Activated T-helper 2 cell treated with anti-CD3 and anti-CD28 coated beads, Interferon-gamma antibody, Interleukin-2, Interleukin-4, amounts not matched to agents 10 μg/mL and 5 μg/mL and 100 μg/mL, durations not matched to agents 14 hours and 24 hours and 36 hours (primary cell): ENCODE data around the gene WDR5. TPM values are rescaled to one million over a fixed set of nuclear protein-coding genes. Genes with fewer than 3 reads are reported as not detected.

Experiments used
- DNase-seq: peaks from one replicate; pipeline ENCODE4 v3.0.0; 2021; ENCODE audit warnings: low spot score
- H3K27ac Mint-ChIP-seq: one replicate; pipeline ENCODE4 v1.8.0; 2021; ENCODE audit warnings: mixed read lengths
- H3K27me3 Mint-ChIP-seq: one replicate; pipeline ENCODE4 v1.8.0; 2021; ENCODE audit warnings: low read depth, mixed read lengths
- H3K36me3 Mint-ChIP-seq: one replicate; pipeline ENCODE4 v1.8.0; 2021; ENCODE audit warnings: low read depth, mixed read lengths
- H3K4me1 Mint-ChIP-seq: one replicate; pipeline ENCODE4 v1.8.0; 2021; ENCODE audit warnings: low read depth, mixed read lengths
- H3K4me3 Mint-ChIP-seq: one replicate; pipeline ENCODE4 v1.8.0; 2021; ENCODE audit warnings: low read depth, mild to moderate bottlenecking, moderate library complexity, mixed read lengths
- H3K9me3 Mint-ChIP-seq: one replicate; pipeline ENCODE4 v1.8.0; 2021; ENCODE audit warnings: mixed read lengths
- intact Hi-C: fragments of 100-400 bp; cut with micrococcal nuclease; formaldehyde crosslinking; loops from one replicate; pipeline ENCODE4 v1.15.1; 2023
- total RNA-seq: library from RNA; stranded (reverse); gene quantifications from 2 replicates; pipeline ENCODE4 v1.2.3, GENCODE V29; 2022

The WDR5 gene
- total RNA-seq, 1 donor from 2014 or later: 58.9 TPM

GRCh38 chr9:134182554-134183085, 46.7 kb downstream of the WDR5 start:
- H3K36me3 Mint-ChIP-seq: no peaks in the 10 kb centered on the region
- H3K27me3 Mint-ChIP-seq: no peaks in the 10 kb centered on the region
- no peak overlapping the region for H3K4me3 Mint-ChIP-seq
- intact Hi-C loops: no loop called here
- H3K4me1 Mint-ChIP-seq: peaks cover 13% of the 10 kb centered on the region
- no peak for DNase-seq
- H3K27ac Mint-ChIP-seq: no peak overlapping the region
- peaks cover 8% of the 10 kb centered on the region for H3K9me3 Mint-ChIP-seq

GRCh38 chr9:134185536-134186011, 49.7 kb downstream of the WDR5 start:
- H3K4me3 Mint-ChIP-seq: no peak overlapping the region
- no peaks in the 10 kb centered on the region for H3K36me3 Mint-ChIP-seq
- H3K4me1 Mint-ChIP-seq: peaks cover 13% of the 10 kb centered on the region
- H3K27ac Mint-ChIP-seq: no peak overlapping the region
- no peak for DNase-seq
- peaks cover 8% of the 10 kb centered on the region for H3K9me3 Mint-ChIP-seq
- H3K27me3 Mint-ChIP-seq: peaks cover 5% of the 10 kb centered on the region
- intact Hi-C loops: no loop called here

DNA sequence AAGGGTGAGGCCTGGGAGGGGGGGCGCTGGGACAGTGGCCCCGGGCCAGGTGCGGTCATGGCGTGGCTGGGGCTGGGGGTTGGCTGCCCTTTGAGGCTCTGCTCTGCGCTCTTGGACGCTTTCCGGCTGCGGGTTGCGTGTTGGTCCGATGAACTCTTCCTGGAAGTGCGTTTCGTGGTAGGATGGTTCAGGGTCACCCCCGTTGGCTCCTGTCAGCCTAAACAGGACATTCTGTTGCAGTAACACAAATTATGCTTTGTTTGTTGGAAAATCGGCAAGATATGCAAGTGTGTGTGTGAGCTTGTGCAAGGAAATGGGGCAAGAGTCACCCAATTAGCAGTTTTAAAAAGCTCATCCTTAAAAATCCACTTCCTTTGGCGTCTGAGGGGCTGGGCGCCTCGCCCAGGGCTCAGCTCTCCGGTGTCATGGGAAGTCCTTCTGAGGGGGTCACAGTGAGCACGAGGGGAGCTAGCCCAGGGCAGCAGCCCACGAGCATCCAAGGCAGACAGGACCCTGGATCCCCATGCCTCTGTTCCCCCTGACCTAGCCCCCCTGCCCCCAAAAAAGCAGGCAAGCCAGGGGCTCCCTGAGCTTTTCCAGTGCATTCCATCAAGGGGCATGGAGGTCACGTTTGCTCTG, 50.7 kb downstream of the WDR5 start:
- DNase-seq: no peak
- peaks cover 8% of the 10 kb centered on the region for H3K9me3 Mint-ChIP-seq

DNA sequence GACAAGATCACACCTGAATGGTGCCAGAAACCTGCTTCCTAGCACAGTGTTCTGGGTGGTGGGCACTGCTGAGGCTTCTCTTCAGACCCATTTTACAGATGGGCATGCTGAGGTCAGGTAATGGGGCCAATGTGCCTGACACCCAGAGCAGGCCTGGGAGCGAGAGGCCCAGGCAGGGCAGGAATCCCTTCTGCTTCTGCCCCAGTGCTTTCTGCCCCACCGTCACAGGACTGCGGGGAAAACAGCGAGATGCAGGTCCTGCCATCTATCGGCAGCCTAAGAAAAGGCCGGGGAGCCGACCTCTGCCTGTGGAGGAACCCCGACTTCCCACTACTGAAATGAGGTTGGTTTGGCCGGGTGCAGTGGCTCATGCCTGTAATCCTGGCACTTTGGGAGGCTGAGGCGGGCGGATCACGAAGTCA, 51.2 kb downstream of the WDR5 start:
- no peak for DNase-seq
- H3K27ac Mint-ChIP-seq: no peak overlapping the region
- no peaks in the 10 kb centered on the region for H3K36me3 Mint-ChIP-seq
- H3K4me3 Mint-ChIP-seq: no peak overlapping the region
- H3K9me3 Mint-ChIP-seq: peaks cover 8% of the 10 kb centered on the region
- H3K27me3 Mint-ChIP-seq: peaks cover 5% of the 10 kb centered on the region
- intact Hi-C loops: no loop called here
- peaks cover 9% of the 10 kb centered on the region for H3K4me1 Mint-ChIP-seq

More for the DNA sequence above, 50.7 kb downstream of the WDR5 start:
- Mint-ChIP-seq H3K4me3 (no peak overlapping the region), H3K27ac (peak overlapping the region; percentile 24), H3K27me3 (peaks cover 5% of the 10 kb centered on the region), H3K4me1 (peaks cover 13% of the 10 kb centered on the region), H3K36me3 (no peaks in the 10 kb centered on the region)
- intact Hi-C loops: no loop called here

DNA sequence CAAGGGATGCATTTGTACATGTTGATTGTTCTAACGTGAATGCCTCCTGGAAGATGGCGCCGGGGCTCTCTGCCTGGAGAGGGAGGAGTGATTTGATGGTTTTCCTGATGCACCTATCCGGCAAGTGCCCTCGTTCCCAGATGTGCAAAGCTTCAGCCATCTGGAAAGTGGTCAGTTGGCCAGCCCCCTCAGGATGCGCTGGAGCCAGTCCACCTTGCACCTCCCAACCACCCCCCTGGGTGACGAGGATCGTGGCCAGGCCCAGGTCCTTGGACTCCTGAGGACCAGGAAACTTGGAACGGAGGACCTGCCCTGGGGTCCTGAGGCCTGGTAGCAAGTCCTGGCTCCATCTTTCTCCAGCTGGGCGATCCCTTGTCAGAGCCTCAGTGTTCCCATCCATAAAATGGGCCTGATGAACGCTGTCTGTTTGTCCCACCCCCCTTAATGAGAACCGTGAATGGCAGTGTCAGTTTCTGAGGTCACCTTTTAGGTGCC, 52.1 kb downstream of the WDR5 start:
- peaks cover under 1% of the 10 kb centered on the region for H3K9me3 Mint-ChIP-seq
- no peak overlapping the region for H3K27ac Mint-ChIP-seq
- H3K27me3 Mint-ChIP-seq: peaks cover 5% of the 10 kb centered on the region
- H3K4me3 Mint-ChIP-seq: no peak overlapping the region
- H3K36me3 Mint-ChIP-seq: no peaks in the 10 kb centered on the region
- no peak for DNase-seq
- H3K4me1 Mint-ChIP-seq: peaks cover 2% of the 10 kb centered on the region
- intact Hi-C loops: no loop called here

DNA sequence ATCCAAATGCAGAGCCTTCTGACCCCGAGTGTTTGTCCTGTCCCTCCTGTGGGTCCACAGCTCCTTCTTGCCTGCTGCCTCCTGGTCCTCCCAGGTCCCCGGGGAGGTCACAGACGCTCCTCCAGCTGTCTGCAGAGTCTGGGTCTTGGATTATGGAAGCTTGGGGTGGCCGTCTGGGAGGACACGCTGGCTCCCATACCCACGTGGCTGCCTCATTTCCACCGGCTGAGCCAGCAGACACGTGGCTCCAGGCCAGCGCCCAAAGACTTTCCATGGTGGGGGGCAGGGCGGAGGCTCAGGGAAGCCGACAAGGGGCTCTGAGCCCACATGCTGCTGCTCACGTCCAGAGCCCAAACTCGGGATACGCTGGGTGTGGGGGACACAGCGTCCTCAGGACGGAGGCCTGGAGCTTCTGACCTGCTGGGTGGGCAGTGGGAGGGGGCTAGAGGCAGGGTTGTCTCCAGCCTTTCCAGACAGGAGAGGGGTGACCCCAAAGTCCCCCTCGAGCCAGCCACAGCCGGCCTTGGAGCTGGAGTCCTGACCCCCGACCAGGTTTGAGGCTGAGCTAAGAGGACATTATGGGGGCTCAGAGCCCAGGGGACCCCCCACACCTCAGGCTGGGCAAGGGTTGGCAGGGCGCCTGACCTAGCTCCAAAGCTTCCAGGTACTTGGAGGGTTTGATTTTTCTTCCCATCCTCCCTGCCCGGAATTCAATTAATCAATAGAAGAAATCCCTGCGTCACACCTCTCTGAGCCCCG, 52.7 kb downstream of the WDR5 start:
- intact Hi-C loops: no loop called here
- H3K36me3 Mint-ChIP-seq: no peaks in the 10 kb centered on the region
- H3K4me1 Mint-ChIP-seq: peaks cover 2% of the 10 kb centered on the region
- peaks cover 5% of the 10 kb centered on the region for H3K27me3 Mint-ChIP-seq
- DNase-seq: no peak
- no peak overlapping the region for H3K27ac Mint-ChIP-seq
- no peak overlapping the region for H3K4me3 Mint-ChIP-seq
- H3K9me3 Mint-ChIP-seq: no peaks in the 10 kb centered on the region

DNA sequence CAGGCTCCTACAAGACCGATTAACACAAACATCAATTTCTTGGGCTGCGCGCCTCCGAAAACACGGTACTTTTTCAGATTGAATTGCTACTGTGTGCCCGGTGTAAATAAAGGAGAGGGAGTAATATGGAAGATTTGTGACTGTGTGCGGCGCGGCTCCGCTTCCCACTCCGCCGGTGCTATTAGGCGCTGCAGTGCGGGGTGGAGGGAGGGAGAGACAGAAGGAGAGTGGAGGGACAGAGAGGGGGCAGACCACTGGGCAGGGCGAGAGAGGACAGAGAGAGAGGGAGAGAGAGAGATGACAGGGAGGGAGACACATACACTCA, 53.2 kb downstream of the WDR5 start:
- H3K4me3 Mint-ChIP-seq: no peak overlapping the region
- peaks cover 2% of the 10 kb centered on the region for H3K4me1 Mint-ChIP-seq
- H3K27ac Mint-ChIP-seq: no peak overlapping the region
- no peaks in the 10 kb centered on the region for H3K9me3 Mint-ChIP-seq
- H3K27me3 Mint-ChIP-seq: peaks cover 5% of the 10 kb centered on the region
- no peaks in the 10 kb centered on the region for H3K36me3 Mint-ChIP-seq
- intact Hi-C loops: no loop called here
- DNase-seq: no peak

DNA sequence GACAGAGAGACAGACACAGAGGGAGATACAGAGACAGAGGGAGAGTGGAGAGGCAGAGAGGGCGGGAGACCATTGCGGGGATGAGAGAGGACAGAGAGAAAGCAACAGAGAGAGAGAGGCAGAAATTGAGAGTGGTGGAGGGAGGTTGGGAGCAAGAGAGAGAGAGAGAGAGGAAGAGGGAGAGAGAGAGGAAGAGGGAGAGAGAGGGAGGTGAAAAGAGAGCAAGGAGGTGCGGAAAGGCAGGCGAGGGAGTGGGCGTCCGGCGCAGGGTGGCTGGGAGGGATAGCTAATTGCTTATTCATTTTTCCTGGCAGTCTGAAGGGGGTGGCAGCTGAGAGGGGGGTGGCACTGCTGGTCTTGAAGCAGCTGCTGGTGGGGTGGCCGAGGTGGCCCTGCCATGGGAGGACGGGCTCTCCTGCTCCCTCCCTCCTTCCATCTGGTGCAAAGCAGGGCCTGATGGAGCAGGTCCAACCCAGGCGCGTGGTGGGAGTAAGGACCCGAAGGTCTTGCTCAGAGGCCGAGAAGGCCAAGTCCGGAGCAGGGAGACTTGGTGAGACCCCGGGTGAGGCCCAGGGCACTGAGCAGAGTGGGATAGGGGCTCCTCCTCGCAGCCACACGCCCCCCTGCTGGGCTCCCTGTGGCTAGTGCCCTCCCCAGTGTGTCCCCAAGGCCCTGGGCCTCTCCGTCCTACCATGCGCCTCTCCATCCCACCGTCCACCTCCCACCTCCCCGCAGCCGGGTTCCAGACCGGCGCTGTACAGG, 53.8 kb downstream of the WDR5 start:
- Mint-ChIP-seq H3K4me3 (no peak overlapping the region), H3K36me3 (no peaks in the 10 kb centered on the region), H3K9me3 (no peaks in the 10 kb centered on the region), H3K27ac (no peak overlapping the region), H3K4me1 (peaks cover 2% of the 10 kb centered on the region), H3K27me3 (peaks cover 5% of the 10 kb centered on the region)
- DNase-seq: no peak
- intact Hi-C loops: no loop called here

GRCh38 chr9:134190232-134191121, 54.6 kb downstream of the WDR5 start:
- Mint-ChIP-seq H3K27ac (no peak overlapping the region), H3K4me3 (no peak overlapping the region)

DNA sequence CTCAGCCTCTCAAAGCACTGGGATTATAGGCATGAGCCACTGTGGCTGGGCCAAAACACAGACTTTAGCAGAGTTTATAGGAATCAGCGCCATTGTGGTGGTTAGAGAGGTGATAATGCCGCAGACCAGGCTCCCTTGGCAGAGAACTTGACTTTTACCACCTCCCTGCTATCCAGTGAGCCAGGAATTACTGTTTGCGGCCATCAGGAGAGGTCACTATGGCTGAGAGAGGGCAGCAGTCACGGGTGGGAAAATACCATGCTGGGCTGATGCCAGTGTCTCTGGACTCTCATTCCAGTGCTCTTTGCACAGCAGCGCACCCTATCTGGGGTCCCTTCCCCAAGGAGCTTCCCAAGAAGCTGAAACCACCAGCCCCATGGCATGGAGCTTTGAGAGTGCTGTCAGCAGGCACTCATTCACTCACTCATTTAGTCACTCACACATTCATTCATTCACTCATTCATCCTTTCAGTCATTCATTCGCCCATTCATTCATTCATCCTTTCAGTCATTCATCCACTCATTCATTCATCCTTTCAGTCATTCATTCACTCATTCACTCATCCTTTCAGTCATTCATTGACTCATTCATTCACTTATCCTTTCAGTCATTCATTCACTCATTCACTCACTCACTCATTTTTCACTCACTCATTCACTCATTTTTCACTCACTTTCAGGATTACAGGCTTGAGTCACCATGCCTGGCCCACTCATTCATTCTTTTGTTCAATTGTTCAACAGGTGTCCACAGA, 55.8 kb downstream of the WDR5 start:
- H3K36me3 Mint-ChIP-seq: no peaks in the 10 kb centered on the region
- H3K4me3 Mint-ChIP-seq: no peak overlapping the region
- peaks cover 5% of the 10 kb centered on the region for H3K27me3 Mint-ChIP-seq
- H3K9me3 Mint-ChIP-seq: no peaks in the 10 kb centered on the region
- intact Hi-C loops: no loop called here
- peaks cover 5% of the 10 kb centered on the region for H3K4me1 Mint-ChIP-seq
- H3K27ac Mint-ChIP-seq: no peak overlapping the region
- no peak for DNase-seq

More at GRCh38 chr9:134190232-134191121, 54.6 kb downstream of the WDR5 start:
- intact Hi-C loops: no loop called here
- H3K36me3 Mint-ChIP-seq: no peaks in the 10 kb centered on the region
- H3K4me1 Mint-ChIP-seq: peaks cover 3% of the 10 kb centered on the region
- no peaks in the 10 kb centered on the region for H3K9me3 Mint-ChIP-seq
- H3K27me3 Mint-ChIP-seq: peaks cover 5% of the 10 kb centered on the region
- DNase-seq: no peak

GRCh38 chr9:134192311-134192950, 56.5 kb downstream of the WDR5 start:
- no peak for DNase-seq
- H3K36me3 Mint-ChIP-seq: no peaks in the 10 kb centered on the region
- peaks cover 9% of the 10 kb centered on the region for H3K4me1 Mint-ChIP-seq
- intact Hi-C loops: no loop called here
- H3K4me3 Mint-ChIP-seq: no peak overlapping the region
- H3K9me3 Mint-ChIP-seq: no peaks in the 10 kb centered on the region
- H3K27me3 Mint-ChIP-seq: peaks cover 8% of the 10 kb centered on the region
- H3K27ac Mint-ChIP-seq: no peak overlapping the region
